HUDEP-2 (cell line): Measurements from ENCODE around the gene RAB5B.
"Not testable (repeated sequence)": the region's sequence is repeated elsewhere in the genome, so short reads cannot be mapped to it uniquely, and the experiment has no call there.

Experiments
- DNase-seq, 76 experiments: peaks; one replicate each; lab custom pipeline; 2025; ENCODE audit not compliant: unreplicated experiment in 76 of 76; lab: John Stamatoyannopoulos, UW

The RAB5B gene

DNA sequence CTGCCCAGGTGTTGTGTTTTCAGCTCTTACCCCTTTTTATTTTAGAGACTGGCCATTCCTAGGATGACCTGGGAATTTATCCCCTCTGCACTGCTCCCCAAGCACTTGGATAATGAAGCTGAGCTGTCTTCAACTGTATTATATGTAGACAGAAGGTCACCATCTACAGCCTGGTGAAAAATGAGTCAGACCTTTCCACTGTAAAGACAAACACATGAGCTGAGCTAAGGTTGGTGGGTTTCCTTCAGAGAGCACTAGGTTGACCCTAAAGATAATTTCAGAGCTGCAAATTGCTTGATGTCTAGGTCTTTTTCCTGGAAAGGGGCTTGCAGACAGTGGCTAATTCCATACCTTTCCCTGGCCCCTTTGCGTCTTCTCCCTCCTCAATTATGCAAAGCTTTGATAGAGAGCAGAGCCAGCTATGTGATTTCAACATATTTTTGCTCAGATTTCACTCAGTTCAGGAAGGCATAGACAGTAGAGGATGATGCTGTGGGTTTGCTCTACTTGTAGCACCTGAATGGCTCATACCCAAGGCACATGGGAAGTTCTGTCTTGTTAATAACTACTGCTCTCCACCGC, 37.7 kb downstream of the RAB5B start:
- DNase-seq: no peak

DNA sequence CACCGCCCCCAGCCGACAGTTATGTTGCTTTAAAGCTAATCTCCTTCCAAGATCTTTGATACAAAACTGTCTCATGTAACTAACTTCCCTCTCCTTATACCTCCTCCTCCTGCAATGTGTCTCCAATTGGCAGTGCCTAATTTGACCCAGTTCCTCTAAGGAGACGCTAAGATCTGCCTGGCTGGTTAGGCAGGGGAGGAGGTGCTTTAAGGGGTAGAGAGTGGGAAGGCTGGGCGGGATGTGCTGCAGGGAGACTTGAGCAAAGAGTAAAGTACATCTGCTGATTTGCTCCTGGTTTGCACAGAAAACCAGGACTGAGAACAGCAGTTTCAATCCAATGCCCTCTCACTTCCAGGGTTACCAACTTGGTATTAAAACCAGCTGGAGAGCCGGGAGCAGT, 39.6 kb downstream of the RAB5B start:
- DNase-seq: no peak

GRCh38 chr12:56014205-56014604, 40.3 kb downstream of the RAB5B start:
- DNase-seq: no peak

DNA sequence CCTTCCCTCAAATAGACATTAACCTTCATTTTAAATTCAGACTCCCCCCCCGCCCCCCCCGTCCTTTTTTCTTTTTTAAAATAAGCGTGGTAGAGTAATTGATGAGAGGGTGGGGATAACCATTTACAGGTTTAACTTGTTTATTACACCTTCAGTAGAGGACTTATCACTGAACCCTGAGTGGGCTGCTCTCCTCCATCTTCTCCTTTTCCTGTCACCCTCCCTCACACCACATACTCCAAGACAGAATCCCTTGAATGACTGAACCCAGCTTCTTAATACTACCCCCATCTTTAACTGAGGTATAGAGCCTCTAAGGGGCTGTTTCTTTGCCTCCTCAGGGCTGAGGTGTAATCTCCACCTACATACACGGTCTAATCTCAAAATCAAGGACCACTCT, 43.3 kb downstream of the RAB5B start:
- DNase-seq: no peak

- DNase-seq: no peak
Measured at GRCh38 chr12:56018356-56018755, 44.5 kb downstream of the RAB5B start.

GRCh38 chr12:56020423-56021184, 46.7 kb downstream of the RAB5B start, which contains the start of gene IKZF4:
IKZF4 (plus strand) TSS chr12:56021043; CDS start chr12:56021494, 451 bp downstream.
- DNase-seq: peak in 34 of 76 experiments; percentile 3 to 46 (median 22)

DNA sequence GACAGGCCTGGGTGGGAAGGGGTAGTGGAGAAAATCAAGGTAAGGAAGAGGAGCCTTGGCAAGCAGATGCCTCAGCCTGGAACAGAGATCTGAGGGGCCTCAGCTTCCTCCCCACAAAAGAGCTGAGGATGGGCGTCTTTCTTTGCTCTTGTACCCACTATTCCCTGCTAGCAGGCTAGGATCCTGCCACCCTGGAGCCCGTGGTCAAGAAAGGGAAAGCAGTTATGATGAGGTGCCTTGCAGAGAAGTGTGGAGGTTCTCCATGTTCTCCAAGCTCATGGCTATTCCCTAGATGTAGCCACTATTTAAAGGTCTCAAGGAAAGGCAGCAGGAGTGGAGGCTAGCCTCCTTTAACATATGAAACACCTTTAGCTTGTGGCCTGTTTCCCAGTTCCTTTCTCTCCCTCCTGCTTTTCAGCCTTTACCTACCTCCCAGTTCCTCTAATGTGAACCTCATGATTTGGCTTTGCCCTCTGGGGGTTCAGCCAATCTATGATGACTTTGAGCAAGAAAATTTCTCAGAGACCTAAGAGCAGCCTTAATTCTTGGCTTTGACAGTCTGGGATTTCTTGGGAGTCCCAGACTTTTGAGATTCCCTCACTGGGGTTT, 48.1 kb downstream of the RAB5B start:
- DNase-seq: peak in 3 of 76 experiments; percentile 1 to 15 (median 5)

- DNase-seq: no peak
Measured at GRCh38 chr12:56028511-56029165, 54.8 kb downstream of the RAB5B start.

DNA sequence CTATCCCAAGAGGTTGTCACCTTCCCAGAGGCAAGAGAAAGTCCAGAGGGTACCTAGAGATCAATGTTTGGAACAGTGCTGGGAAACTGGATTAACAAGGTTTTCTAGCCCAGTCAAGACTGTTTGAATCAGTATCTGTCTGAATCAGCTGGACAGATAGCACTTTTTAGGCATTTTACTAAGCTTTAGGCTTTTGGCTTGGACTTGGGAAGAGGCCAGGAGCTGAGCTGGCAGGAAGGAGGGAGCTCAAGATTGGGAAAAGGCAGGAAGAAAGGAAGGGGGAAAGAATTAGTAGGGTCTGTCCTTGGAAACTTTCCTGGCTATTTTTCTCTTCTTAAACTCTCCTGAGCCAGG, 55.3 kb downstream of the RAB5B start:
- no peak for DNase-seq

DNA sequence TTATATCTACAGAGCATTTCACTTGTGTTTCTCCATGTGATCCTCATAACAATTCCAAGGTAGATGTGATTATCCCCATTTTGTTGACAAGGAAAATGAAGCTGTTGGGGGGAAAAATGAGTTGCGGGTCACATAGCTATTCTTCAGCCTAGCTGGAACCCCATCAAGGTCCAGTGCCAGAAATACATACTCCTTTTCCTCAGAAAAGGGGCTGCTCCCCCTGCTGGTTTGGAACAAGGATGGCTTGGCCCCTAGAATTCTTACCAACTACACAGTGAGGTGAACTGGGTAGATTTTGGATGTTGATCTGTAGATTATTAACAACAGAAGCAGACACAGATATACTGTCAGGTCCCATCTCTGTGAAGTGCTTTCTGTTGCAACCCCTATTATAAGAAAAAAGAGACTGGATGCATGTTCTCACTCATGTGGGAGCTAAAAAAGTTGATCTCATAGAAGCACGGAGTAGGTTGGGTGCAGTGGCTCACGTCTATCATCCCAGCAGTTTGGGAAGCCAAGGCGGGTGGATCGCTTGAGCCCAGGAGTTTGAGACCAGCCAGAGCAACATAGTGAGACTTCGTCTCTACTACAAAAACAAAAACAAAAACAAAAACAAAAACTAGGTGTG, 55.9 kb downstream of the RAB5B start:
- peak in 51 of 76 experiments; percentile 3 to 69 (median 31) for DNase-seq

GRCh38 chr12:56031987-56032386, 58.1 kb downstream of the RAB5B start:
- DNase-seq: no peak

DNA sequence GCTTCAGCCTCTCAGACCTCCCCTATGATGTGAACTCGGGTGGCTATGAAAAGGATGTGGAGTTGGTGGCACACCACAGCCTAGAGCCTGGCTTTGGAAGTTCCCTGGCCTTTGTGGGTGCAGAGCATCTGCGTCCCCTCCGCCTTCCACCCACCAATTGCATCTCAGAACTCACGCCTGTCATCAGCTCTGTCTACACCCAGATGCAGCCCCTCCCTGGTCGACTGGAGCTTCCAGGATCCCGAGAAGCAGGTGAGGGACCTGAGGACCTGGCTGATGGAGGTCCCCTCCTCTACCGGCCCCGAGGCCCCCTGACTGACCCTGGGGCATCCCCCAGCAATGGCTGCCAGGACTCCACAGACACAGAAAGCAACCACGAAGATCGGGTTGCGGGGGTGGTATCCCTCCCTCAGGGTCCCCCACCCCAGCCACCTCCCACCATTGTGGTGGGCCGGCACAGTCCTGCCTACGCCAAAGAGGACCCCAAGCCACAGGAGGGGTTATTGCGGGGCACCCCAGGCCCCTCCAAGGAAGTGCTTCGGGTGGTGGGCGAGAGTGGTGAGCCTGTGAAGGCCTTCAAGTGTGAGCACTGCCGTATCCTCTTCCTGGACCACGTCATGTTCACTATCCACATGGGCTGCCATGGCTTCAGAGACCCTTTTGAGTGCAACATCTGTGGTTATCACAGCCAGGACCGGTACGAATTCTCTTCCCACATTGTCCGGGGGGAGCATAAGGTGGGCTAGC, 60.9 kb downstream of the RAB5B start:
- DNase-seq: no peak

- DNase-seq: no peak
Measured at GRCh38 chr12:56037161-56037560, 63.3 kb downstream of the RAB5B start.

DNA sequence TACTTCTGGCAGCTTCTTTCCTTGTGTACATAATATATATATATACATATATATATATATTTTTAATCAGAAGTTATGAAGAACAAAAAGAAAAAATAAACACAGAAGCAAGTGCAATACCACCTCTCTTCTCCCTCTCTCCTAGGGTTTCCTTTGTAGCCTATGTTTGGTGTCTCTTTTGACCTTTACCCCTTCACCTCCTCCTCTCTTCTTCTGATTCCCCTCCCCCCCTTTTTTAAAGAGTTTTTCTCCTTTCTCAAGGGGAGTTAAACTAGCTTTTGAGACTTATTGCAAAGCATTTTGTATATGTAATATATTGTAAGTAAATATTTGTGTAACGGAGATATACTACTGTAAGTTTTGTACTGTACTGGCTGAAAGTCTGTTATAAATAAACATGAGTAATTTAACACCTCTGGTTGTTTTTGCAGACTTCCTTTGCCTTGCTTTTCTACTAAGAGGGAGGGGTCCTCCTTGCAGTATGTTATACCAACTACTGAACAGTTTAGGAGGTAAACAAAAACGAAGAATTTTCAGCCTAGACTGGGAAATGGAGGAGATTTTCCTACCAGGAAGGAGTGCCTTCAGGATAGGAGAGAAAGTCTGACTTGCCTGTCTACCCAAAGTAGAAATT, 64.3 kb downstream of the RAB5B start:
- DNase-seq: no peak

DNA sequence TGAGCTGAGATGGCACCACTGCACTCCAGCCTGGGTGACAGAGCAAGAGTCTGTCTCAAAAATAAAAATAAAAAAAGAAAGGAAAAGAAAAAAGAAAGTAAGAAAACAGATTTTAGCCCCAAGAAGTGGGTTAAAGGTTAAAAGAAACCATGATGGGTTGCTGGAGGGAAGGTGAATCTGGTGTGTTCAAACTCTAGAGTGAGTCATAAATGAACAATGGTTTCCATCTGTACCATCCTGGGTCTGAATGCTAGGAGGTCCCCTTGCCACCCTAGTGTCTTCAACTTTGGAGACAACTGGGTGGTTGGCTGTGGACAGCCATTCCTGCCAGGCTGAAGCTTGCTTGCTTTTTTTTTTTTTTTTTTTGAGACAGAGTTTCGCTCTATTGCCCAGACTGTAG, 66.3 kb downstream of the RAB5B start:
- DNase-seq: no peak

GRCh38 chr12:56040963-56041551, 67.2 kb downstream of the RAB5B start:
- no peak for DNase-seq

- DNase-seq: peak in 75 of 76 experiments; percentile 69 to 99 (median 95)
Measured at GRCh38 chr12:56041552-56042429, 67.9 kb downstream of the RAB5B start, which contains the start of gene RPS26. RPS26 (plus strand) TSS chr12:56041918; CDS start chr12:56042167, 249 bp downstream.

DNA sequence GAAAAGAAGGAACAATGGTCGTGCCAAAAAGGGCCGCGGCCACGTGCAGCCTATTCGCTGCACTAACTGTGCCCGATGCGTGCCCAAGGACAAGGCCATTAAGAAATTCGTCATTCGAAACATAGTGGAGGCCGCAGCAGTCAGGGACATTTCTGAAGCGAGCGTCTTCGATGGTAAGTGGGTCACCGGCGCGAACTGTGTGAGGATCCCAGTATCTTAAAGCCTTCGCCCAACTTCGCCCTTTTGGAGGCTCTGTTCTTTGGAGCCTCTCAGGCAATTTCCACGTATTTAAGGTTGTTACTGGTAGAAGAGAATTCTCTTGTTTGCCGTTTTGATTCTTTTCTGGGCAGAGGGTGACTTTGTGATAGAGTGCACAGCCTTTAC, 68.5 kb downstream of the RAB5B start:
- not testable (repeated sequence) for DNase-seq
